Nephron (organoid): Measurements from ENCODE around the gene TMEM145.
A peak's percentile ranks its signal among the peaks of the same experiment; 100 is the strongest.
"Not testable (repeated sequence)": the region's sequence is repeated elsewhere in the genome, so short reads cannot be mapped to it uniquely, and the experiment has no call there.

Experiments used
- H3K27ac Mint-ChIP-seq, 3 experiments: 2 replicates each; pipeline ENCODE4 v1.8.0; 2020; ENCODE audit warnings: mixed read lengths in 3 of 3, mild to moderate bottlenecking in 2 of 3, moderate library complexity in 1 of 3
- H3K27me3 Mint-ChIP-seq: 2 replicates; pipeline ENCODE4 v1.8.0; 2021; ENCODE audit warnings: low read depth, mild to moderate bottlenecking, moderate library complexity, mixed read lengths
- H3K36me3 Mint-ChIP-seq: 2 replicates; pipeline ENCODE4 v1.8.0; 2020; ENCODE audit warnings: low read depth, mixed read lengths
- H3K4me1 Mint-ChIP-seq: 2 replicates; pipeline ENCODE4 v1.8.0; 2020; ENCODE audit warnings: mixed read lengths
- H3K4me3 Mint-ChIP-seq, 3 experiments: 2 replicates each; pipeline ENCODE4 v1.8.0; 2020; ENCODE audit warnings: mild to moderate bottlenecking in 3 of 3, mixed read lengths in 3 of 3, moderate library complexity in 2 of 3
- H3K9me3 Mint-ChIP-seq: 2 replicates; pipeline ENCODE4 v1.8.0; 2020; ENCODE audit warnings: mixed read lengths
- TF ChIP-seq, protein P1 (sequence below), 3 experiments: fragments of 200-600 bp; sonication (generic); IDR thresholded peaks; one replicate each; pipeline ENCODE4 v1.5.0; 2021; ENCODE audit warnings: antibody characterized with exemption in 3 of 3; ENCODE audit not compliant: unreplicated experiment in 3 of 3

Gene TMEM145

GRCh38 chr19:42313096-42313839 lies at the start of gene TMEM145:
Gene TMEM145 (plus strand): TSS chr19:42313309. CDS start chr19:42313377, 68 bp downstream.
- H3K9me3 Mint-ChIP-seq: no peaks in the 10 kb centered on the region
- H3K27me3 Mint-ChIP-seq: peaks cover 44% of the 10 kb centered on the region
- TF ChIP-seq, protein P1, sequence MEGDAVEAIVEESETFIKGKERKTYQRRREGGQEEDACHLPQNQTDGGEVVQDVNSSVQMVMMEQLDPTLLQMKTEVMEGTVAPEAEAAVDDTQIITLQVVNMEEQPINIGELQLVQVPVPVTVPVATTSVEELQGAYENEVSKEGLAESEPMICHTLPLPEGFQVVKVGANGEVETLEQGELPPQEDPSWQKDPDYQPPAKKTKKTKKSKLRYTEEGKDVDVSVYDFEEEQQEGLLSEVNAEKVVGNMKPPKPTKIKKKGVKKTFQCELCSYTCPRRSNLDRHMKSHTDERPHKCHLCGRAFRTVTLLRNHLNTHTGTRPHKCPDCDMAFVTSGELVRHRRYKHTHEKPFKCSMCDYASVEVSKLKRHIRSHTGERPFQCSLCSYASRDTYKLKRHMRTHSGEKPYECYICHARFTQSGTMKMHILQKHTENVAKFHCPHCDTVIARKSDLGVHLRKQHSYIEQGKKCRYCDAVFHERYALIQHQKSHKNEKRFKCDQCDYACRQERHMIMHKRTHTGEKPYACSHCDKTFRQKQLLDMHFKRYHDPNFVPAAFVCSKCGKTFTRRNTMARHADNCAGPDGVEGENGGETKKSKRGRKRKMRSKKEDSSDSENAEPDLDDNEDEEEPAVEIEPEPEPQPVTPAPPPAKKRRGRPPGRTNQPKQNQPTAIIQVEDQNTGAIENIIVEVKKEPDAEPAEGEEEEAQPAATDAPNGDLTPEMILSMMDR (IDR thresholded peaks at IDR 0.05; ENCODE audit: unreplicated experiment in 3 of 3): no peak
- peaks cover 5% of the 10 kb centered on the region for H3K4me1 Mint-ChIP-seq
- H3K36me3 Mint-ChIP-seq: no peaks in the 10 kb centered on the region
- H3K4me3 Mint-ChIP-seq: peak within 1 kb of the TSS; percentile 72 to 82 (median 82)
- H3K27ac Mint-ChIP-seq: no peak within 1 kb of the TSS

GRCh38 chr19:42266105-42266504 lies 47.0 kb upstream of the TMEM145 start:
- H3K4me1 Mint-ChIP-seq: peaks cover 21% of the 10 kb centered on the region
- H3K27ac Mint-ChIP-seq: peak overlapping the region in 1 of 3 experiments; percentile 4
- H3K9me3 Mint-ChIP-seq, H3K36me3 Mint-ChIP-seq, H3K27me3 Mint-ChIP-seq: not testable (repeated sequence)
- peak overlapping the region in 2 of 3 experiments; percentile 9 to 31 for H3K4me3 Mint-ChIP-seq

DNA sequence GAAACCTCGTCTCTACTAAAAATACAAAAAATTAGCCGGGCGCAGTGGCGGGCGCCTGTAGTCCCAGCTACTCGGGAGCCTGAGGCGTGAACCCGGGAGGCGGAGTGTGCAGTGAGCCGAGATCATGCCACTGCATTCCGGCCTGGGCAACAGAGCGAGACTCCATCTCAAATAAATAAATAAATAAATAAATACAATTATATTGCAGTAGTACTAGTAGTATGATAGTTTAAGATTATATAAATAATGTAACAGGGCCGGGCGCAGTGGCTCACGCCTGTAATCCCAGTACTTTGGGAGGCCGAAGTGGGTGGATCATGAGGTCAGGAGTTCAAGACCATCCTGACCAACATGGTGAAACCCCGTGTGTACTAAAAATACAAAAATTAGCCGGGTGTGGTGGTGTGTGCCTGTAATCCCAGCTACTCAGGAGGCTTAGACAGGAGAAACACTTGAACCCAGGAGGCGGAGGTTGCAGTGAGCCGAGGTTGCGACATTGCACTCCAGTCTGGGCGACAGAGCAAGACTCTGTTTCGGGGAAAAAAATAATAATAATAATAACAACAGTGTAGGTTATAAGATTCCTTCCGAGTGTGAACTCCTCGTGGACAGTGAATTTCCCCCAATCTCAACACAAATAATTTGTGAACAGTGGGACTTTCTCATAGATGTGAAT lies 46.0 kb upstream of the TMEM145 start:
- peaks cover 25% of the 10 kb centered on the region for H3K4me1 Mint-ChIP-seq
- not testable (repeated sequence) for H3K36me3 Mint-ChIP-seq, H3K9me3 Mint-ChIP-seq, H3K27ac Mint-ChIP-seq, H3K27me3 Mint-ChIP-seq
- peak overlapping the region in 2 of 3 experiments; percentile 57 to 64 for H3K4me3 Mint-ChIP-seq

GRCh38 chr19:42267644-42268141 lies 45.4 kb upstream of the TMEM145 start:
- TF ChIP-seq, protein P1 (IDR thresholded peaks at IDR 0.05; ENCODE audit: unreplicated experiment in 3 of 3): no peak
- Mint-ChIP-seq H3K27ac (no peak overlapping the region), H3K36me3 (no peaks in the 10 kb centered on the region), H3K27me3 (no peaks in the 10 kb centered on the region), H3K9me3 (no peaks in the 10 kb centered on the region), H3K4me1 (peaks cover 25% of the 10 kb centered on the region), H3K4me3 (no peak overlapping the region)

- TF ChIP-seq, protein P1 (IDR thresholded peaks at IDR 0.05; ENCODE audit: unreplicated experiment in 3 of 3): no peak
- Mint-ChIP-seq H3K4me1 (peaks cover 25% of the 10 kb centered on the region), H3K36me3 (peaks cover 3% of the 10 kb centered on the region), H3K27me3 (no peaks in the 10 kb centered on the region), H3K27ac (no peak overlapping the region), H3K9me3 (no peaks in the 10 kb centered on the region), H3K4me3 (no peak overlapping the region)
These were observed 44.9 kb upstream of the TMEM145 start for GRCh38 chr19:42268142-42268703.

DNA sequence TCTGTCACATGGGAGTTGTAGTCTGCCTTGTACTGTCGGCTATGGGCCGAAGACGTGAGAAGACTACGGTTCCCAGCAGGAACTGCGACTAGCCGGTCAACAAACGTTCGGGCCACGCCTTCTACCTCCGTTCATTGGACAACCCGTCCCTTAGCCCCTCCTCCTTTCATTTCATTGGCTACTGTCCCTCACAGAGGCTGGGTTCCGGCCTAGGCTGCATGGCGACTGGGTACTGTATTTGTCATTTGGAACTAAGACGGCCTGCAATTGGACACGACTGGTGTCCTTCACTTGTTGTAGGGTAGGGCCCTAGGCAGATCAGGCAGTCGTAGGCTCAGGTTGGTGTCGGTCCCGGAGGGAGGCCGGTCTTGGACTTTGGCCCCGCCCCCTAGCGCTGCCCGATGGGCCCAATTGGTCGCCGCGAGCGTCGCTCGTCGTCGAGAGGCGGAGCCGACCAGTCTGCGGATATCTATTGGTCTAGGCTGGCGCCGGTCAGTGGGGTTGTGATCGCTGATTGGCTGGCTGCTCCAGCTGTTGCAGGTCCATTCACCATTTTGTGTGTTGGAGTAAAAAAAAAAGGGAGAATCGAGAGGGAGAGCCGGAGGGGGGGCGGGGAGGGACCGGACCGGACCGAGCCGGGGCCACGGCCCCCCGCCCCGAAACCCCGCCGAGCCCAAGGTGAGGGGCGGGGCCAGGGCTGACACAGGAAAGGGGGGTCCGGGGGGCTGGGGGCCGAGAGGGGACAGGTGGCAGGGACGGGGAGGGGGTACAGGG lies 44.2 kb upstream of the TMEM145 start, which contains the start of gene CIC:
Gene CIC (plus strand): TSS at position 549 of the 774 bp plus-strand sequence. CDS start 2,532 bp downstream, outside the sequence.
- TF ChIP-seq, protein P1 (IDR thresholded peaks at IDR 0.05; ENCODE audit: unreplicated experiment in 3 of 3): no peak
- Mint-ChIP-seq H3K27me3 (no peaks in the 10 kb centered on the region), H3K36me3 (peaks cover 4% of the 10 kb centered on the region), H3K27ac (peak within 1 kb of the TSS in 1 of 3 experiments; percentile 86), H3K4me3 (peak within 1 kb of the TSS in 1 of 3 experiments; percentile 89), H3K9me3 (no peaks in the 10 kb centered on the region), H3K4me1 (peaks cover 25% of the 10 kb centered on the region)
